22Rv1 (cell line): ENCODE data around the gene PTPN12.

Source experiments
- H3K27ac ChIP-seq: fragments of 450-650 bp; 2 replicates; pipeline ENCODE4 v1.5.1; 2017
- ZFX ChIP-seq: fragments of 450-650 bp; IDR thresholded peaks from 2 replicates; pipeline ENCODE4 v1.6.1; 2017; ENCODE audit warnings: antibody characterized with exemption, borderline replicate concordance
- TF ChIP-seq, protein P1 (sequence below): fragments of 450-650 bp; IDR thresholded peaks from 2 replicates; pipeline ENCODE4 v1.5.1; 2017; ENCODE audit warnings: mild to moderate bottlenecking

Gene PTPN12

DNA sequence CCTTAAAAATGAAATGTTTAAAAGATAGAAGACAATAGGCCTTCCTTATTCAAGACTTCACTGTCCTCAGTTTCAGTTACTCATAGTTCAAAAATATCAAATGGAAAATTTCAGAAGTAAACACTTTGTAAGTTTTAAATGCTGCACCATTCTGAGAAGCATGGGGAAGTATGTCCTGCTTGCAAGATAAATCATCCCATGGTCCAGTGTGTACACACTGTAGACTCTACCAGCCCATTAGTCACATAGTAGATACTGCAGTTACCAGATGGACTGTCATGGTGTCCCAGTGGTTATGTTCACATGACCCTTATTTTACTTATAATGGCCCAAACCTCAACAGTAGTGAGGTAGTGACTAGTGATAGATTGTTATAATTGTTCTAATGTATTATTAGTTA, 69.5 kb downstream of the PTPN12 start:
- H3K27ac ChIP-seq = no peak overlapping the region
- TF ChIP-seq, protein P1, sequence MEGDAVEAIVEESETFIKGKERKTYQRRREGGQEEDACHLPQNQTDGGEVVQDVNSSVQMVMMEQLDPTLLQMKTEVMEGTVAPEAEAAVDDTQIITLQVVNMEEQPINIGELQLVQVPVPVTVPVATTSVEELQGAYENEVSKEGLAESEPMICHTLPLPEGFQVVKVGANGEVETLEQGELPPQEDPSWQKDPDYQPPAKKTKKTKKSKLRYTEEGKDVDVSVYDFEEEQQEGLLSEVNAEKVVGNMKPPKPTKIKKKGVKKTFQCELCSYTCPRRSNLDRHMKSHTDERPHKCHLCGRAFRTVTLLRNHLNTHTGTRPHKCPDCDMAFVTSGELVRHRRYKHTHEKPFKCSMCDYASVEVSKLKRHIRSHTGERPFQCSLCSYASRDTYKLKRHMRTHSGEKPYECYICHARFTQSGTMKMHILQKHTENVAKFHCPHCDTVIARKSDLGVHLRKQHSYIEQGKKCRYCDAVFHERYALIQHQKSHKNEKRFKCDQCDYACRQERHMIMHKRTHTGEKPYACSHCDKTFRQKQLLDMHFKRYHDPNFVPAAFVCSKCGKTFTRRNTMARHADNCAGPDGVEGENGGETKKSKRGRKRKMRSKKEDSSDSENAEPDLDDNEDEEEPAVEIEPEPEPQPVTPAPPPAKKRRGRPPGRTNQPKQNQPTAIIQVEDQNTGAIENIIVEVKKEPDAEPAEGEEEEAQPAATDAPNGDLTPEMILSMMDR = no peak
- TF ChIP-seq ZFX = no peak

DNA sequence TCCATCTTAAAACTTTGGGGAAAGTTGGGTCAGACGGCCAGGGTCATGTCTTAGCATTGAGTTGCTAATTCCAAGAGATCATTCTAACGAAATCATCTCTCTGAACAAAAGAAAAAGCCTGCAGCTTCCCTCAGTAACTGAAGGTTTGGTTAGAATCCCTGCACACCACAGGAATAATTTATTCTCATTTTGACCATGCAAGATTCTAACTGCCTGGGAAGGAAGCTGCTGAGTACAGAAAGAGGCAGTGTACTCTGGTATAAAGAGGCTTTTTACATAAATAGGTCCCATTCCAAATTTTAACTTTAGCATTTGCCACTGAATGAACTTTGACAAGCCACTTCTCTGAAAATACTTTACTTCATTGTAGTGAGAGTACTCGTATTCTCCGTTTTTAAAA, 82.2 kb downstream of the PTPN12 start:
- H3K27ac ChIP-seq = no peak overlapping the region
- TF ChIP-seq, protein P1 = no peak
- TF ChIP-seq ZFX = no peak

DNA sequence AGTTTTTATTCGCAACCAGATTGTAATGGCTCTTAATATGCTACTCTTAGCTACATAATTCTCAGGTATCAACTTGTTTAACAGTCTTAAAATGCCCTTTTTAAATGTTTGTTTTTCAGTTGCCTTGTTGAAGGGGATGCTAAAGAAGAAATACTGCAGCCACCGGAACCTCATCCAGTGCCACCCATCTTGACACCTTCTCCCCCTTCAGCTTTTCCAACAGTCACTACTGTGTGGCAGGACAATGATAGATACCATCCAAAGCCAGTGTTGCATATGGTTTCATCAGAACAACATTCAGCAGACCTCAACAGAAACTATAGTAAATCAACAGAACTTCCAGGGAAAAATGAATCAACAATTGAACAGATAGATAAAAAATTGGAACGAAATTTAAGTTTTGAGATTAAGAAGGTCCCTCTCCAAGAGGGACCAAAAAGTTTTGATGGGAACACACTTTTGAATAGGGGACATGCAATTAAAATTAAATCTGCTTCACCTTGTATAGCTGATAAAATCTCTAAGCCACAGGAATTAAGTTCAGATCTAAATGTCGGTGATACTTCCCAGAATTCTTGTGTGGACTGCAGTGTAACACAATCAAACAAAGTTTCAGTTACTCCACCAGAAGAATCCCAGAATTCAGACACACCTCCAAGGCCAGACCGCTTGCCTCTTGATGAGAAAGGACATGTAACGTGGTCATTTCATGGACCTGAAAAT, 89.7 kb downstream of the PTPN12 start:
- H3K27ac ChIP-seq = no peak overlapping the region
- no peak for TF ChIP-seq ZFX
- TF ChIP-seq, protein P1 = no peak

DNA sequence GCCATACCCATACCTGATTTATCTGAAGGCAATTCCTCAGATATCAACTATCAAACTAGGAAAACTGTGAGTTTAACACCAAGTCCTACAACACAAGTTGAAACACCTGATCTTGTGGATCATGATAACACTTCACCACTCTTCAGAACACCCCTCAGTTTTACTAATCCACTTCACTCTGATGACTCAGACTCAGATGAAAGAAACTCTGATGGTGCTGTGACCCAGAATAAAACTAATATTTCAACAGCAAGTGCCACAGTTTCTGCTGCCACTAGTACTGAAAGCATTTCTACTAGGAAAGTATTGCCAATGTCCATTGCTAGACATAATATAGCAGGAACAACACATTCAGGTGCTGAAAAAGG, 90.2 kb downstream of the PTPN12 start:
- no peak overlapping the region for H3K27ac ChIP-seq
- TF ChIP-seq, protein P1 = no peak
- no peak for TF ChIP-seq ZFX

DNA sequence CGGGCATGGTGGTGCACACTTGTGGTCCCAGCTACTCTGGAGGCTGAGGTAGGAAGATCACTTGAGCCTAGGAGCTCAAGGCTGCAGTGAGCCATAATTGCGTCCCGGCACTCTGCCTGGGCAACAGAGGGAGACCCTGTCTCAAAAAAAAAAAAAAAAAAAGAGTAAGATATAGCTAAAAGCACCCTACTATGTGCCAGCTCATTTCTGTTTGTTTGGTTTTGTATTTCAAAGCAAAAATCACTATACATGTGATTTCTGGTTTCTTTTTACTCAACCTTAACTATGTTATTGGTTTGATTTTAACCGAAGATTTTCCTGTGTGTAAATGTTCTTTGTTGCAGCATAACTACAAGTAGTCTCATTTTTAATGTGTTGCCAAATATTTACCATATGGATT, 92.7 kb downstream of the PTPN12 start:
- no peak overlapping the region for H3K27ac ChIP-seq
- TF ChIP-seq, protein P1 = no peak
- no peak for TF ChIP-seq ZFX

DNA sequence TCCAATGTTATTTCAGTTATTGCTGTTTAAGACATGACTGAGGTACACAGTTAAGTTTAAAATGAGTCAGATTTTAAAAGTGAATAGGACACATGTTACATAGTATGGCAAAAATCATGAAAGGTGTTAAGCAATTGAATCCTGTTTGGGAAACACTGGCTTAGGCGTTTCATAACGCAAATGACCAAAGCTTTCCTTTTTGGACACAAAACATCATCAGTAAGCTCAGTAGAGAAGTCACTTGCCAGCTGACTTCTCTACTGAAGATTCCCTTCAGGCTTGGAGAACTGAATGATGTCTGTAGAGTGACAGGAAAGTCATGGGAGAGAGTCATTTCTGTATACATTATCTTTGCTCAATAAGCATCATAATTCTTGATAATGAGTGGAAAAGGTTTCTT, 94.7 kb downstream of the PTPN12 start:
- TF ChIP-seq, protein P1 = no peak
- no peak overlapping the region for H3K27ac ChIP-seq

DNA sequence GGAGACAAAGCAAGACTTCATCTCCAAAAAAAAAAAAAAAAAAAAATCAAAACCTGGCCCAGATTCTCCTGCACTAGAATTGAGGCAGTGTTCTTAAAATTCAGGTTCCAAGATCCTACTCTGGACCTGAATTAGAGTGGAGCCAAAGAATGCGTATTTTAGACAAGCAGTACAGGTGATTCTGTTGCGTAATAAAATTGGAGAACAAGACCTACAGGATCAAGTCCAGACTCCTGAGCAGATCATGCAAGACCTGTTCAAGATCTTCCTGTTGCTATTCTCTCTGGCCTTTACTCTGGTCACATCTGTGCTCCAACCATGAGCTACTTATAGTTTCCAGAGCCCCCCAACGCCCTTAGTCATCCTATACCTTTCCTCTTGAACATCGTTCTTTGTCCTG, 107.7 kb downstream of the PTPN12 start:
- TF ChIP-seq ZFX = no peak
- TF ChIP-seq, protein P1 = no peak
- no peak overlapping the region for H3K27ac ChIP-seq
